ENCODE data around the gene SH3PXD2A. TPM values are rescaled to one million over a fixed set of nuclear protein-coding genes. Genes with fewer than 3 reads are reported as not detected.

SH3PXD2A gene
- total and polyA plus RNA-seq, 10 of the 15 experiments (the other 5 are each of a cell fraction or from before 2014, with no cell fraction given), result 0.63 to 14.0 (median 4.4) TPM

DNA sequence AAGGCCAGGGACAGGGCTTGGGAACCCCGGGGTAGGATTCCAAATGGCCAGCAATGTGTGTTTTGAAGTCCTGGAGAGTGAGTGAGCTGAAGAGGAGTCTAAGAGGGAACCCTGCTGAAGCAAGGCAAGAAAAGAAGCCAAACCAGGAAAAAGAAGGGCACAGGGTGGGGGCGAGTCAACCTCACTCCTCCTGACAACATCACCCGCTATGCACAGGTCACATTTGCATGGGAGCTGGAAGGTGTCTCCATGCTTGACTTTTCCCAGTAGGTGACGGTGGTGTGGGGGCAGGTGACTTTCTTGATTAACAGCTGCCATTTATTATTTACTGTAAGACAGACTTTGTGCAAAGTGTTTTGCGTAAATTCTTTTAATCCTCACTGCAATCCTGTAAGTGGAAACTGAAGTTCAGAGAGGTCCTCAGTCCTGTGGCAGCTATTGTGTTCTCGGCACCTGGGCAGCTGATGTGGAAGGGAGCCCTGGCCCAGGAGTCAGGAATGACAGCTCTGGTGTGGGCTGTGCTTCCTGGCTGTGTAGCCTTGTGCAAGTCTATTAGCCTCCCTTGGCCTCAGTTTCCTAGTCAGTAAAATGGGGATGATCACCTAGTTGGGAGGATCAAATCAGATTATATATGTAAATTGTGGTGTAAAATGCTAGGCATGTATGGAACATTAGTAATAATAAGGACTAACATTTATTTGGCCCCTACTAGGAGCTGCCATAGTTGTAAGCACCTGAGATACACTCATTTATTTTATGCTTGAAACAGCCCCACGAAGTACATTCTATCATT lies 90.9 kb downstream of the SH3PXD2A start (continued):
- TF ChIP-seq, protein P1, sequence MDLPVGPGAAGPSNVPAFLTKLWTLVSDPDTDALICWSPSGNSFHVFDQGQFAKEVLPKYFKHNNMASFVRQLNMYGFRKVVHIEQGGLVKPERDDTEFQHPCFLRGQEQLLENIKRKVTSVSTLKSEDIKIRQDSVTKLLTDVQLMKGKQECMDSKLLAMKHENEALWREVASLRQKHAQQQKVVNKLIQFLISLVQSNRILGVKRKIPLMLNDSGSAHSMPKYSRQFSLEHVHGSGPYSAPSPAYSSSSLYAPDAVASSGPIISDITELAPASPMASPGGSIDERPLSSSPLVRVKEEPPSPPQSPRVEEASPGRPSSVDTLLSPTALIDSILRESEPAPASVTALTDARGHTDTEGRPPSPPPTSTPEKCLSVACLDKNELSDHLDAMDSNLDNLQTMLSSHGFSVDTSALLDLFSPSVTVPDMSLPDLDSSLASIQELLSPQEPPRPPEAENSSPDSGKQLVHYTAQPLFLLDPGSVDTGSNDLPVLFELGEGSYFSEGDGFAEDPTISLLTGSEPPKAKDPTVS (IDR thresholded peaks at IDR 0.05; ENCODE audit: low read depth, low read length), result no peak

DNA sequence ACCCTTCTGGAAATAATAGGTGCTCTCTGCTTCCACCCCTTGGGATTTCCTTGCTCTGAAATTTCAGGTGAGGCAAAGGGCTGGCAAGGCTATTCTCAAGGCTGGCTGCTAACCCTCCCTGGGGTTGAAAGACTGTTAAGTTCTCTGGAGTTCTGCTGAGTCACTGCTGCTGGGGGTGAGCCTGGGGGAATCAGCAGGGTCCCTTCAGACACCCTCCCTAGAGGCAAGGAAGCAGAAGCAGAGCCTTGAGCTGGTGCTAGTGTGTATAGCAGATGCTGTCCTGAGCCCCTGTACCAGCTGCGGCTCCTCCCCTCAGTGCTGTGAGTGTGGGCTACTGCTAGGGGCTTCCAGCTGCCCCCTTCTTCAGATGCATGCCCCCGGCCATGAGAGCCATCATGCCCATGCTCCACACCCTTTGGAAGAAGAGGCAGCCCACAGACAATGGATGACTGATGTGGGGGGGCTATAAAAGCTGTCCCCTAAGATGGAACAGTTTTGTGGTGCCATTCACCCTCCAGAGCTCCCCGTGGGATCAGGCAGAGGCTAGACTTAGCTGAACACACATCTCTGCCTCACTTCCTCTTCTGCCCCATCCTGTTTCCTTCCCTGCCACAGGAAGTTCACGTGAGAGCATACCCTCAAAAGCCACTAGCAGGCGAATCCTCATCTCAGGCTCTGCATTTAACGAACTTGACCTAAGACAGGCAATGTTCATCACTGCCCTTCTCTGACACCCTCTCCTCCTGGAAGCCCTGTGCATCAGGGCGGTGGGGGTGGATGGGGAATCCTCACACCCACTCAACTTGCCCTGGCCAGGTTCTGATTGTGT lies 91.8 kb downstream of the SH3PXD2A start:
- in situ Hi-C loops (cut with MboI), result no loop called here
- H2AFZ ChIP-seq (ENCODE audit: control insufficient read depth, low read depth, low read length), result peak overlapping the region; percentile 67
- peak; percentile 58 for ATAC-seq
- H3K27ac ChIP-seq (ENCODE audit: control insufficient read depth, insufficient read depth), result no peak overlapping the region
- H3K4me2 ChIP-seq (ENCODE audit: control insufficient read depth, insufficient read depth), result 0 out of 2 replicates have a peak overlapping the region, but pooled peaks have one; percentile 25
- ChIA-PET POLR2A (no interaction called here), CTCF (interaction anchor here (0.9 to 1.4 kb wide), 3 partner anchors 11 to 94 kb away, joined by 3 to 4 read pairs (median 3); no protein-coding TSS in a partner anchor), RAD21 (ENCODE audit: unreplicated experiment) (interaction anchor here (0.6 to 0.9 kb wide), 2 partner anchors 42 to 50 kb away, joined by 3 to 4 read pairs; no protein-coding TSS in a partner anchor), SMC1A (ENCODE audit: uncharacterized antibody, unreplicated experiment) (interaction anchor here (0.6 to 1.2 kb wide), 3 partner anchors 9 to 11 kb away, joined by 3 read pairs; no protein-coding TSS in a partner anchor)
- H3K36me3 ChIP-seq (ENCODE audit: control insufficient read depth in 2 of 2, insufficient read depth in 2 of 2, low read length in 1 of 2), result no peaks in the 10 kb centered on the region
- H3K27me3 ChIP-seq (replicated peaks in 1 of 2; ENCODE audit: control insufficient read depth in 2 of 2, insufficient read depth in 2 of 2, low read length in 1 of 2), result no peaks in the 10 kb centered on the region
- WGBS (ENCODE audit: insufficient coverage, insufficient replicate concordance, low lambda C conversion rate, missing lambda C conversion rate), result 23% methylated on average over 7 of the region's 7 CpGs
- H3K9me3 ChIP-seq (replicated peaks; ENCODE audit: control insufficient read depth, insufficient read depth, low read length), result no peaks in the 10 kb centered on the region
- no TSS peak for BruUV-seq (replicated peaks)
- FAIRE-seq, result no peak
- no peaks in the 10 kb centered on the region for H3K79me2 ChIP-seq (ENCODE audit: control insufficient read depth, insufficient read depth, low read length)
- H3K4me3 ChIP-seq, result no peak overlapping the region
- intact Hi-C loops (cut with micrococcal nuclease; ENCODE audit: unreplicated experiment), result no loop called here
- H4K20me1 ChIP-seq (ENCODE audit: control insufficient read depth, insufficient read depth), result no peaks in the 10 kb centered on the region
- no peak overlapping the region for H3K9ac ChIP-seq (ENCODE audit: control insufficient read depth, insufficient read depth, low read length)
- H3K4me1 ChIP-seq (ENCODE audit: control insufficient read depth, insufficient read depth, low read length), result peaks cover 9% of the 10 kb centered on the region
- DNase-seq (ENCODE audit: low read depth, low spot score), result no peak
- TF ChIP-seq RCOR1 (conservative IDR thresholded peaks at IDR 0.05; ENCODE audit: low read depth, low read length) (no peak), NRF1 (conservative IDR thresholded peaks at IDR 0.05; ENCODE audit: low read depth, low read length) (no peak), POLR2A (IDR thresholded peaks at IDR 0.05; ENCODE audit: low read depth, low read length) (no peak), SIX5 (IDR thresholded peaks at IDR 0.05; ENCODE audit: low read depth, low read length, severe bottlenecking) (no peak), RUNX3 (IDR thresholded peaks at IDR 0.05; ENCODE audit: low read length) (peak; percentile 47), TCF12 (IDR thresholded peaks at IDR 0.05; ENCODE audit: low read depth, low read length) (no peak), MTA3 (IDR thresholded peaks at IDR 0.05; ENCODE audit: borderline replicate concordance, low read length) (no peak), CREM (IDR thresholded peaks at IDR 0.05; ENCODE audit: low read depth) (no peak), FOS (IDR thresholded peaks at IDR 0.05; ENCODE audit: borderline replicate concordance, extremely low read depth, insufficient read length) (no peak), BHLHE40 (IDR thresholded peaks at IDR 0.05; ENCODE audit: borderline replicate concordance in 1 of 2, low read depth in 2 of 2, low read length in 1 of 2) (peak; percentile 83 to 84), ETV6 (conservative IDR thresholded peaks at IDR 0.05 in 1 of 2, IDR thresholded peaks at IDR 0.05 in 1 of 2; ENCODE audit: borderline replicate concordance in 1 of 2, low read depth in 1 of 2) (peak in 1 of 2 experiments; percentile 59; a peak in 1 of 4 replicates)
- TF ChIP-seq, protein P2, sequence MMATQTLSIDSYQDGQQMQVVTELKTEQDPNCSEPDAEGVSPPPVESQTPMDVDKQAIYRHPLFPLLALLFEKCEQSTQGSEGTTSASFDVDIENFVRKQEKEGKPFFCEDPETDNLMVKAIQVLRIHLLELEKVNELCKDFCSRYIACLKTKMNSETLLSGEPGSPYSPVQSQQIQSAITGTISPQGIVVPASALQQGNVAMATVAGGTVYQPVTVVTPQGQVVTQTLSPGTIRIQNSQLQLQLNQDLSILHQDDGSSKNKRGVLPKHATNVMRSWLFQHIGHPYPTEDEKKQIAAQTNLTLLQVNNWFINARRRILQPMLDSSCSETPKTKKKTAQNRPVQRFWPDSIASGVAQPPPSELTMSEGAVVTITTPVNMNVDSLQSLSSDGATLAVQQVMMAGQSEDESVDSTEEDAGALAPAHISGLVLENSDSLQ (IDR thresholded peaks at IDR 0.05), result no peak
- TF ChIP-seq, protein P3, sequence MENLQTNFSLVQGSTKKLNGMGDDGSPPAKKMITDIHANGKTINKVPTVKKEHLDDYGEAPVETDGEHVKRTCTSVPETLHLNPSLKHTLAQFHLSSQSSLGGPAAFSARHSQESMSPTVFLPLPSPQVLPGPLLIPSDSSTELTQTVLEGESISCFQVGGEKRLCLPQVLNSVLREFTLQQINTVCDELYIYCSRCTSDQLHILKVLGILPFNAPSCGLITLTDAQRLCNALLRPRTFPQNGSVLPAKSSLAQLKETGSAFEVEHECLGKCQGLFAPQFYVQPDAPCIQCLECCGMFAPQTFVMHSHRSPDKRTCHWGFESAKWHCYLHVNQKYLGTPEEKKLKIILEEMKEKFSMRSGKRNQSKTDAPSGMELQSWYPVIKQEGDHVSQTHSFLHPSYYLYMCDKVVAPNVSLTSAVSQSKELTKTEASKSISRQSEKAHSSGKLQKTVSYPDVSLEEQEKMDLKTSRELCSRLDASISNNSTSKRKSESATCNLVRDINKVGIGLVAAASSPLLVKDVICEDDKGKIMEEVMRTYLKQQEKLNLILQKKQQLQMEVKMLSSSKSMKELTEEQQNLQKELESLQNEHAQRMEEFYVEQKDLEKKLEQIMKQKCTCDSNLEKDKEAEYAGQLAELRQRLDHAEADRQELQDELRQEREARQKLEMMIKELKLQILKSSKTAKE (IDR thresholded peaks at IDR 0.05; ENCODE audit: low read depth, poor library complexity, severe bottlenecking), result no peak

All from GM12878 (cell line).